HEK293 (cell line): Measurements from ENCODE around the gene LCOR.

ENCODE experiments used
- CTCF ChIA-PET: fragments of 350-600 bp; formaldehyde crosslinking; extraction: SDS; loops from one replicate; lab custom pipeline; 2021; ENCODE audit warnings: antibody characterized with exemption; lab: Yijun Ruan, JAX
- POLR2A ChIA-PET: fragments of 300-600 bp; formaldehyde crosslinking; extraction: SDS; loops from one replicate; lab custom pipeline; 2020; ENCODE audit warnings: antibody characterized with exemption, inconsistent platforms; lab: Yijun Ruan, JAX
- H3K27ac ChIP-seq: fragments of 200-500 bp; sonication (Bioruptor generic); 2 replicates; pipeline ENCODE4 v1.5.1; 2014; ENCODE audit warnings: low read depth, low read length, control low read depth, inconsistent platforms; ENCODE audit errors: extremely low read depth
- H3K36me3 ChIP-seq, 2 experiments: fragments of 200-500 bp in 1 of 2; sonication (Bioruptor generic) in 1 of 2; 1 replicate in 1 of 2; 2 replicates in 1 of 2; pipeline ENCODE4 v1.5.1; 2014 to 2017; ENCODE audit warnings: inconsistent platforms in 2 of 2, low read length in 2 of 2; ENCODE audit not compliant: control insufficient read depth in 2 of 2, insufficient read depth in 1 of 2
- H3K4me1 ChIP-seq: fragments of 200-500 bp; sonication (Bioruptor generic); 2 replicates; pipeline ENCODE4 v1.5.1; 2014; ENCODE audit warnings: mild to moderate bottlenecking, low read length, inconsistent platforms; ENCODE audit not compliant: control insufficient read depth, insufficient read depth
- H3K4me3 ChIP-seq: 2 replicates; pipeline ENCODE4 v1.5.1; 2011; ENCODE audit warnings: low read depth, mild to moderate bottlenecking, control low read depth, low read length, moderate library complexity
- H3K9me3 ChIP-seq: fragments of 200-500 bp; sonication (Bioruptor generic); 2 replicates; pipeline ENCODE4 v1.5.1; 2014; ENCODE audit warnings: low read depth, low read length, inconsistent platforms; ENCODE audit not compliant: control insufficient read depth, insufficient read depth
- HOXC10 ChIP-seq: sonication (generic); formaldehyde crosslinking; IDR thresholded peaks from 2 replicates; pipeline ENCODE4 v1.8.1; 2023; ENCODE audit warnings: mild to moderate bottlenecking, missing genetic modification reagents
- MZF1 ChIP-seq: fragments of 450-650 bp; formaldehyde crosslinking; IDR thresholded peaks from 2 replicates; pipeline ENCODE4 v1.5.1; 2017; ENCODE audit warnings: missing biosample characterization, missing genetic modification characterization, borderline replicate concordance
- OSR2 ChIP-seq: fragments of 450-650 bp; formaldehyde crosslinking; IDR thresholded peaks from 2 replicates; pipeline ENCODE4 v1.5.1; 2016; ENCODE audit warnings: missing biosample characterization, missing genetic modification characterization
- PATZ1 ChIP-seq: fragments of 450-650 bp; formaldehyde crosslinking; IDR thresholded peaks from 2 replicates; pipeline ENCODE4 v1.5.1; 2016; ENCODE audit warnings: missing biosample characterization, missing genetic modification characterization
- PRDM10 ChIP-seq: fragments of 450-650 bp; formaldehyde crosslinking; IDR thresholded peaks from 2 replicates; pipeline ENCODE4 v1.5.1; 2016; ENCODE audit warnings: missing biosample characterization, missing genetic modification characterization
- SALL2 ChIP-seq: fragments of 450-650 bp; formaldehyde crosslinking; IDR thresholded peaks from 2 replicates; pipeline ENCODE4 v1.5.0; 2017; ENCODE audit warnings: missing biosample characterization, mild to moderate bottlenecking, missing genetic modification characterization, borderline replicate concordance
- SCRT1 ChIP-seq: fragments of 450-650 bp; formaldehyde crosslinking; IDR thresholded peaks from 2 replicates; pipeline ENCODE4 v1.5.1; 2016; ENCODE audit warnings: missing biosample characterization, missing genetic modification characterization, borderline replicate concordance
- SCRT2 ChIP-seq: fragments of 450-650 bp; formaldehyde crosslinking; IDR thresholded peaks from 2 replicates; pipeline ENCODE4 v1.5.1; 2016; ENCODE audit warnings: missing biosample characterization, missing genetic modification characterization
- TCF7L2 ChIP-seq: IDR thresholded peaks from 2 replicates; pipeline ENCODE4 v1.6.1; 2011; ENCODE audit warnings: low read depth, mild to moderate bottlenecking, inconsistent platforms, low read length, moderate library complexity, borderline replicate concordance
- ZFP69B ChIP-seq: fragments of 450-650 bp; formaldehyde crosslinking; IDR thresholded peaks from 2 replicates; pipeline ENCODE4 v1.5.1; 2016; ENCODE audit warnings: missing biosample characterization, missing genetic modification characterization
- ZNF10 ChIP-seq: fragments of 450-650 bp; formaldehyde crosslinking; IDR thresholded peaks from 2 replicates; pipeline ENCODE4 v1.5.1; 2017; ENCODE audit warnings: missing biosample characterization, missing genetic modification characterization
- ZNF148 ChIP-seq: fragments of 450-650 bp; formaldehyde crosslinking; IDR thresholded peaks from 2 replicates; pipeline ENCODE4 v1.5.0; 2017; ENCODE audit warnings: missing biosample characterization, missing genetic modification characterization, borderline replicate concordance
- ZNF169 ChIP-seq: fragments of 450-650 bp; formaldehyde crosslinking; IDR thresholded peaks from 2 replicates; pipeline ENCODE4 v1.5.1; 2016; ENCODE audit warnings: missing biosample characterization, missing genetic modification characterization
- ZNF175 ChIP-seq: fragments of 450-650 bp; formaldehyde crosslinking; IDR thresholded peaks from 2 replicates; pipeline ENCODE4 v1.5.1; 2016; ENCODE audit warnings: missing biosample characterization, missing genetic modification characterization
- ZNF214 ChIP-seq: fragments of 450-650 bp; formaldehyde crosslinking; IDR thresholded peaks from 2 replicates; pipeline ENCODE4 v1.5.1; 2017; ENCODE audit warnings: missing biosample characterization, mild to moderate bottlenecking, missing genetic modification characterization, borderline replicate concordance
- ZNF311 ChIP-seq: fragments of 450-650 bp; formaldehyde crosslinking; IDR thresholded peaks from 2 replicates; pipeline ENCODE4 v1.5.1; 2017; ENCODE audit warnings: missing biosample characterization, missing genetic modification characterization, borderline replicate concordance
- ZNF404 ChIP-seq: fragments of 450-650 bp; formaldehyde crosslinking; IDR thresholded peaks from 2 replicates; pipeline ENCODE4 v1.5.1; 2017; ENCODE audit warnings: missing biosample characterization, missing genetic modification characterization
- ZNF423 ChIP-seq: fragments of 450-650 bp; formaldehyde crosslinking; IDR thresholded peaks from 2 replicates; pipeline ENCODE4 v1.5.1; 2016; ENCODE audit warnings: missing biosample characterization, missing genetic modification characterization
- ZNF501 ChIP-seq: fragments of 450-650 bp; formaldehyde crosslinking; IDR thresholded peaks from 2 replicates; pipeline ENCODE4 v1.5.1; 2016; ENCODE audit warnings: missing biosample characterization, missing genetic modification characterization
- ZNF560 ChIP-seq: fragments of 450-650 bp; formaldehyde crosslinking; IDR thresholded peaks from 2 replicates; pipeline ENCODE4 v1.5.1; 2017; ENCODE audit warnings: missing biosample characterization, missing genetic modification characterization, borderline replicate concordance
- ZNF571 ChIP-seq: fragments of 450-650 bp; formaldehyde crosslinking; IDR thresholded peaks from 2 replicates; pipeline ENCODE4 v1.5.0; 2017; ENCODE audit warnings: missing biosample characterization, missing genetic modification characterization
- ZNF621 ChIP-seq: fragments of 450-650 bp; formaldehyde crosslinking; IDR thresholded peaks from 2 replicates; pipeline ENCODE4 v1.5.1; 2017; ENCODE audit warnings: missing biosample characterization, missing genetic modification characterization
- ZNF645 ChIP-seq: fragments of 450-650 bp; formaldehyde crosslinking; IDR thresholded peaks from 2 replicates; pipeline ENCODE4; 2016; ENCODE audit warnings: missing biosample characterization, missing genetic modification characterization
- ZNF664 ChIP-seq: fragments of 450-650 bp; formaldehyde crosslinking; IDR thresholded peaks from 2 replicates; pipeline ENCODE4 v1.5.1; 2016; ENCODE audit warnings: missing biosample characterization, missing genetic modification characterization
- ZNF677 ChIP-seq: fragments of 450-650 bp; IDR thresholded peaks from 2 replicates; pipeline ENCODE4 v1.5.0; 2018; ENCODE audit warnings: missing biosample characterization, mild to moderate bottlenecking, missing genetic modification characterization, moderate library complexity
- ZNF701 ChIP-seq: fragments of 450-650 bp; formaldehyde crosslinking; IDR thresholded peaks from 2 replicates; pipeline ENCODE4 v1.5.1; 2016; ENCODE audit warnings: missing biosample characterization, missing genetic modification characterization
- ZNF76 ChIP-seq: fragments of 450-650 bp; formaldehyde crosslinking; IDR thresholded peaks from 2 replicates; pipeline ENCODE4; 2016; ENCODE audit warnings: low read depth, missing biosample characterization, missing genetic modification characterization, borderline replicate concordance
- ZNF791 ChIP-seq: fragments of 450-650 bp; formaldehyde crosslinking; IDR thresholded peaks from 2 replicates; pipeline ENCODE4 v1.5.1; 2016; ENCODE audit warnings: missing biosample characterization, missing genetic modification characterization
- ZNF843 ChIP-seq: fragments of 450-650 bp; formaldehyde crosslinking; IDR thresholded peaks from 2 replicates; pipeline ENCODE4 v1.5.1; 2016; ENCODE audit warnings: missing biosample characterization, missing genetic modification characterization

Gene LCOR

GRCh38 chr10:96831867-96832720, at the start of gene LCOR:
Gene LCOR, plus strand, starts transcription at chr10:96832298. Its CDS starts 116,760 bp downstream, at chr10:96949058.
- CTCF ChIA-PET = interaction anchor here (0.7 to 0.8 kb wide), 2 partner anchors 236 to 365 kb away, joined by 3 to 5 read pairs; no protein-coding TSS in a partner anchor
- Histone ChIP-seq H3K4me3 (peak within 1 kb of the TSS; percentile 85), H3K4me1 (no peaks in the 10 kb centered on the region; the same call in 1 of the 2 replicates), H3K27ac (peak within 1 kb of the TSS; percentile 91), H3K9me3 (no peaks in the 10 kb centered on the region), H3K36me3 (no peaks in the 10 kb centered on the region)
- POLR2A ChIA-PET = interaction anchor here (1.2 kb wide), 1 partner anchor 11 kb away, joined by 5 read pairs; no protein-coding TSS in a partner anchor
- no peak for TF ChIP-seq ZNF664 (tag by site-specific recombination)
- TF ChIP-seq ZNF560 (tag by site-specific recombination) = no peak
- no peak for TF ChIP-seq ZNF701 (tag by site-specific recombination)
- TF ChIP-seq MZF1 = no peak
- no peak for TF ChIP-seq ZNF148 (tag by site-specific recombination)
- TF ChIP-seq SALL2 = no peak
- peak; percentile 54; the same call in 1 of the 2 replicates for TF ChIP-seq ZNF76 (tag by site-specific recombination)
- TF ChIP-seq TCF7L2 = no peak
- no peak for TF ChIP-seq HOXC10
- no peak for TF ChIP-seq OSR2 (tag by site-specific recombination)
- TF ChIP-seq ZNF677 = no peak
- no peak for TF ChIP-seq ZNF571
- peak; percentile 66 for TF ChIP-seq PATZ1
- no peak for TF ChIP-seq ZNF501 (tag by site-specific recombination)
- no peak for TF ChIP-seq ZFP69B (tag by site-specific recombination)
- no peak for TF ChIP-seq ZNF404 (tag by site-specific recombination)
- no peak for TF ChIP-seq ZNF423 (tag by site-specific recombination)
- TF ChIP-seq ZNF311 (tag by site-specific recombination) = no peak
- TF ChIP-seq ZNF175 (tag by site-specific recombination) = no peak
- peak; percentile 96 for TF ChIP-seq SCRT2 (tag by site-specific recombination)
- no peak for TF ChIP-seq PRDM10 (tag by site-specific recombination)
- TF ChIP-seq SCRT1 (tag by site-specific recombination) = no peak
- no peak for TF ChIP-seq ZNF645 (tag by site-specific recombination)
- TF ChIP-seq ZNF843 (tag by site-specific recombination) = peak; percentile 43; the same call in 1 of the 2 replicates
- no peak for TF ChIP-seq ZNF791 (tag by site-specific recombination)
- no peak for TF ChIP-seq ZNF621 (tag by site-specific recombination)
- TF ChIP-seq ZNF10 (tag by site-specific recombination) = no peak
- no peak for TF ChIP-seq ZNF214 (tag by site-specific recombination)
- TF ChIP-seq ZNF169 (tag by site-specific recombination) = no peak
